ENCODE measurements around the gene RBM39. TPM values are rescaled to one million over a fixed set of nuclear protein-coding genes. Genes with fewer than 3 reads are reported as not detected.

RBM39 gene
- total and polyA plus RNA-seq, 2 of the 13 experiments (the other 11 are each of a cell fraction or from before 2014, with no cell fraction given) = 788 to 920 TPM

- TF ChIP-seq MTF1 (CRISPR knock-in tag; IDR thresholded peaks at IDR 0.05) = no peak
- no peak for TF ChIP-seq ZNF331 (CRISPR knock-in tag; IDR thresholded peaks at IDR 0.05)
- no peak for TF ChIP-seq IKZF1 (IDR thresholded peaks at IDR 0.05)
- TF ChIP-seq TEAD3 (CRISPR knock-in tag; optimal IDR thresholded peaks at IDR 0.05; ENCODE audit: borderline replicate concordance) = no peak
- 0 out of 2 replicates have a peak, but pooled peaks have one; percentile 67 for TF ChIP-seq RFXAP (CRISPR knock-in tag; IDR thresholded peaks at IDR 0.05; ENCODE audit: borderline replicate concordance)
- TF ChIP-seq, protein P1, sequence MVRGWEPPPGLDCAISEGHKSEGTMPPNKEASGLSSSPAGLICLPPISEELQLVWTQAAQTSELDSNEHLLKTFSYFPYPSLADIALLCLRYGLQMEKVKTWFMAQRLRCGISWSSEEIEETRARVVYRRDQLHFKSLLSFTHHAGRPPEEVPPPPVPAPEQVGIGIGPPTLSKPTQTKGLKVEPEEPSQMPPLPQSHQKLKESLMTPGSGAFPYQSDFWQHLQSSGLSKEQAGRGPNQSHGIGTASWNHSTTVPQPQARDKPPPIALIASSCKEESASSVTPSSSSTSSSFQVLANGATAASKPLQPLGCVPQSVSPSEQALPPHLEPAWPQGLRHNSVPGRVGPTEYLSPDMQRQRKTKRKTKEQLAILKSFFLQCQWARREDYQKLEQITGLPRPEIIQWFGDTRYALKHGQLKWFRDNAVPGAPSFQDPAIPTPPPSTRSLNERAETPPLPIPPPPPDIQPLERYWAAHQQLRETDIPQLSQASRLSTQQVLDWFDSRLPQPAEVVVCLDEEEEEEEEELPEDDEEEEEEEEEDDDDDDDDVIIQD (CRISPR knock-in tag; IDR thresholded peaks at IDR 0.05; ENCODE audit: low read depth) = no peak
- TF ChIP-seq ZNF570 (CRISPR knock-in tag; IDR thresholded peaks at IDR 0.05; ENCODE audit: borderline replicate concordance) = peak; percentile 92
- TF ChIP-seq ZFP37 (CRISPR knock-in tag; IDR thresholded peaks at IDR 0.05; ENCODE audit: borderline replicate concordance) = 0 out of 2 replicates have a peak, but pooled peaks have one; percentile 47
- TF ChIP-seq ADNP (CRISPR knock-in tag; IDR thresholded peaks at IDR 0.05) = no peak
- no peak for TF ChIP-seq ZNF607 (CRISPR knock-in tag; IDR thresholded peaks at IDR 0.05; ENCODE audit: borderline replicate concordance)
- TF ChIP-seq NFE2 (CRISPR knock-in tag; IDR thresholded peaks at IDR 0.05) = no peak
- TF ChIP-seq, protein P2, sequence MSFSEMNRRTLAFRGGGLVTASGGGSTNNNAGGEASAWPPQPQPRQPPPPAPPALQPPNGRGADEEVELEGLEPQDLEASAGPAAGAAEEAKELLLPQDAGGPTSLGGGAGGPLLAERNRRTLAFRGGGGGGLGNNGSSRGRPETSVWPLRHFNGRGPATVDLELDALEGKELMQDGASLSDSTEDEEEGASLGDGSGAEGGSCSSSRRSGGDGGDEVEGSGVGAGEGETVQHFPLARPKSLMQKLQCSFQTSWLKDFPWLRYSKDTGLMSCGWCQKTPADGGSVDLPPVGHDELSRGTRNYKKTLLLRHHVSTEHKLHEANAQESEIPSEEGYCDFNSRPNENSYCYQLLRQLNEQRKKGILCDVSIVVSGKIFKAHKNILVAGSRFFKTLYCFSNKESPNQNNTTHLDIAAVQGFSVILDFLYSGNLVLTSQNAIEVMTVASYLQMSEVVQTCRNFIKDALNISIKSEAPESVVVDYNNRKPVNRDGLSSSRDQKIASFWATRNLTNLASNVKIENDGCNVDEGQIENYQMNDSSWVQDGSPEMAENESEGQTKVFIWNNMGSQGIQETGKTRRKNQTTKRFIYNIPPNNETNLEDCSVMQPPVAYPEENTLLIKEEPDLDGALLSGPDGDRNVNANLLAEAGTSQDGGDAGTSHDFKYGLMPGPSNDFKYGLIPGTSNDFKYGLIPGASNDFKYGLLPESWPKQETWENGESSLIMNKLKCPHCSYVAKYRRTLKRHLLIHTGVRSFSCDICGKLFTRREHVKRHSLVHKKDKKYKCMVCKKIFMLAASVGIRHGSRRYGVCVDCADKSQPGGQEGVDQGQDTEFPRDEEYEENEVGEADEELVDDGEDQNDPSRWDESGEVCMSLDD (CRISPR knock-in tag; IDR thresholded peaks at IDR 0.05; ENCODE audit: borderline replicate concordance) = no peak
- no peak for TF ChIP-seq ZNF275 (CRISPR knock-in tag; IDR thresholded peaks at IDR 0.05; ENCODE audit: borderline replicate concordance)
- no peak; the same call in 1 of the 2 replicates for TF ChIP-seq SAP130 (CRISPR knock-in tag; IDR thresholded peaks at IDR 0.05; ENCODE audit: low read depth)
- peak; percentile 80 for TF ChIP-seq ZSCAN22 (CRISPR knock-in tag; IDR thresholded peaks at IDR 0.05)
- peak; percentile 14; the same call in 1 of the 2 replicates for TF ChIP-seq ZFP36L1 (CRISPR knock-in tag; IDR thresholded peaks at IDR 0.05)
- 0 out of 2 replicates have a peak, but pooled peaks have one; percentile 24 for TF ChIP-seq ZNF773 (CRISPR knock-in tag; IDR thresholded peaks at IDR 0.05; ENCODE audit: borderline replicate concordance)
- TF ChIP-seq ZNF691 (CRISPR knock-in tag; IDR thresholded peaks at IDR 0.05; ENCODE audit: borderline replicate concordance, low read depth) = peak; percentile 14; the same call in 1 of the 2 replicates
- no peak for TF ChIP-seq EP300 (IDR thresholded peaks at IDR 0.05; ENCODE audit: low read depth in 2 of 2, low read length in 2 of 2)
- TF ChIP-seq EP300 (CRISPR knock-in tag; IDR thresholded peaks at IDR 0.05; ENCODE audit: borderline replicate concordance) = no peak
- TF ChIP-seq HOXA5 (CRISPR knock-in tag; IDR thresholded peaks at IDR 0.05) = no peak
- TF ChIP-seq ZNF530 (CRISPR knock-in tag; IDR thresholded peaks at IDR 0.05; ENCODE audit: low read depth) = no peak
- TF ChIP-seq ZNF383 (CRISPR knock-in tag; IDR thresholded peaks at IDR 0.05; ENCODE audit: borderline replicate concordance) = peak; percentile 74; the same call in 1 of the 2 replicates
- TF ChIP-seq TOE1 (CRISPR knock-in tag; IDR thresholded peaks at IDR 0.05) = no peak
- no peak for TF ChIP-seq SMAD1 (CRISPR knock-in tag; IDR thresholded peaks at IDR 0.05; ENCODE audit: borderline replicate concordance, low read depth)
Observed at GRCh38 chr20:35698298-35699126, 43.5 kb downstream of the RBM39 start (continued).
